Measurements from ENCODE around the gene KRTAP3-1. TPM values are rescaled to one million over a fixed set of nuclear protein-coding genes. Genes with fewer than 3 reads are reported as not detected.
"Not testable (repeated sequence)": the region's sequence is repeated elsewhere in the genome, so short reads cannot be mapped to it uniquely, and the experiment has no call there.

Gene KRTAP3-1
- polyA plus RNA-seq, 1 donor = not detected

DNA sequence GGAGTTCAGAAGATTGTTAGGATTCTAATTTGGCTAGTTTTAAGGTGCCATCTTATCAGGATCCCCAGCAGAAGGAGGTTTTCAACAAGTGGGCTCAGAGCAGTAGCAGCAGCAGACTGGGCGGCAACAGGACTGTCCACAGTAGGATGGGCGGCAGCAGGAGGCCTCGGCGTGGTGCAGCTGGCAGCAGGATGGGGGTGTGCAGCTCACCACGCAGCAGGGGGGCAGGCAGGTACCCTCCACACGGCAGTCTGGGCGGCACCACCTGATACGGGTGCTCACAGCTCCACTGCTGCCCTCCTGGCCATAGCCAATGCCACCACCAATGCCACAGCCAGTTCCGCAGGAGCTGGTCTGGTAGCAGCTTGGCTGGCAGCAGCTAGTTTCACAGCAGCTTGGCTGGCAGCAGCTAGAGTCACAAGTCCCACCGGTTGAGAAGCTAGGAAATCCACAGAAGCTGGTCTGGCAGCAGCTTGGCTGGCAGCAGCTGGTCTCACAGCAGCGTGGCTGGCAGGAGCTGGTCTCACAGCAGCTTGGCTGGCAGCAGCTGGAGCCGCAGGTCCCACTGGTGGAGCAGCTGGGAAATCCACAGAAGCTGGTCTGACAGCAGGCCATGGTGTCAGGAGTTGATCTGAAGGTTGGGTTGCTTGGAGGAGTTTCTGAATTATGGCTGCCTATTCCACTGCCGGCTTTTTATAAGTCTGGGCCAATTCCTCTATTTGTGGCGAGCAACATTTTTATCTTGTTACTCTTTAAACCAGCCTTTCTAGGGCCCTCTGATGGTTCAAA lies 32.0 kb upstream of the KRTAP3-1 start, which contains the start of gene KRTAP1-1:
KRTAP1-1 (minus strand) TSS at position 668 of the 789 bp plus-strand sequence; CDS start at position 615, 53 bp downstream.
- H3K9me3 ChIP-seq (ENCODE audit: control insufficient read depth, low read depth, low read length); H3K36me3 ChIP-seq (ENCODE audit: control insufficient read depth, insufficient read depth, low read length); H3K4me1 ChIP-seq (ENCODE audit: control insufficient read depth, insufficient read depth, low read length); H3K4me3 ChIP-seq (ENCODE audit: low read length); DNase-seq; H3K27me3 ChIP-seq (ENCODE audit: control insufficient read depth, insufficient read depth, low read length); H3K27ac ChIP-seq (ENCODE audit: low read length): not testable (repeated sequence)
- no CpG with 5 or more reads among the region's 14 CpGs for WGBS (ENCODE audit: insufficient coverage, low lambda C conversion rate)

DNA sequence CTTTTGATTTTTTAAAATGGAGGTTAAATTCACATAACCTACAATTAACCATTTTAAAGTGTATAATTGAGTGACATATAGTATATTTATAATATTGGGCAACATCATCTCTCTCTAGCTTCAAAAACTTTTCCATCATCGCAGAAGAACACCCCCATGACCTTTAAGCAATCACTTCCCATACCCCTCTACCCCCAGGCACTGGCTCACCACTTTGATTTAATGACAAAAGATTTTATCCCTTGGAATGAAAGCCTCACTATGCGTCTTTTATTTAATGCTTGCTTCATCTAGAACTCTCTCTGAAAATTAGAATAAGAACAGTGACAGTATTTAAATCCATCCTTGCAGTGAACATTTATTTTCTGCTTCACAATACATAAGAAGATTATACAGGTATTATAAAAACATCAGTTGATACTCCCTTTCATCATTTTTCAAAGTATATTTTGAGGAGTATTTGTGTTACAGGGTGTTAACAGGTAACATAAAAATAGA lies 29.0 kb upstream of the KRTAP3-1 start:
- no peak for DNase-seq
- H3K4me1 ChIP-seq (ENCODE audit: control insufficient read depth, insufficient read depth, low read length) = no peaks in the 10 kb centered on the region
- H3K27ac ChIP-seq (ENCODE audit: low read length) = no peak overlapping the region
- peaks cover 3% of the 10 kb centered on the region for H3K27me3 ChIP-seq (ENCODE audit: control insufficient read depth, insufficient read depth, low read length)
- no CpG with 5 or more reads among the region's 2 CpGs for WGBS (ENCODE audit: insufficient coverage, low lambda C conversion rate)
- H3K36me3 ChIP-seq (ENCODE audit: control insufficient read depth, insufficient read depth, low read length) = no peaks in the 10 kb centered on the region
- no peaks in the 10 kb centered on the region for H3K9me3 ChIP-seq (ENCODE audit: control insufficient read depth, low read depth, low read length)
- H3K4me3 ChIP-seq (ENCODE audit: low read length) = no peak overlapping the region

DNA sequence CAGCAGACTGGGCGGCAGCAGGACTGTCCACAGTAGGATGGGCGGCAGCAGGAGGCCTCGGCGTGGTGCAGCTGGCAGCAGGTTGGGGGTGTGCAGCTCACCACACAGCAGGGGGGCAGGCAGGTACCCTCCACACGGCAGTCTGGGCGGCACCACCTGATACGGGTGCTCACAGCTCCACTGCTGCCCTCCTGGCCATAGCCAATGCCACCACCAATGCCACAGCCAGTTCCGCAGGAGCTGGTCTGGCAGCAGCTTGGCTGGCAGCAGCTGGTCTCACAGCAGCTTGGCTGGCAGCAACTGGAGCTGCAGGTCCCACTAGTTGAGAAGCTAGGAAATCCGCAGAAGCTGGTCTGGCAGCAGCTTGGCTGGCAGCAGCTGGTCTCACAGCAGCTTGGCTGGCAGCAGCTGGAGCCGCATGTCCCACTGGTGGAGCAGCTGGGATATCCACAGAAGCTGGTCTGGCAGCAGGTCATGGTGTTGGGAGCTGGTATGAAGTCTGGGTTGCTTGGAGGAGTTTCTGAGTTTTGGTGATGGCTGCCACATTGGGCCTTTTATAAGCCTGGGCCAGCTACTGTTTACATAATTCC lies 25.5 kb upstream of the KRTAP3-1 start, which contains the start of gene KRTAP1-3:
KRTAP1-3 (minus strand) TSS at position 529 of the 590 bp plus-strand sequence; CDS start at position 476, 53 bp downstream.
- no CpG with 5 or more reads among the region's 10 CpGs for WGBS (ENCODE audit: insufficient coverage, low lambda C conversion rate)
- H3K27ac ChIP-seq (ENCODE audit: low read length); DNase-seq; H3K4me3 ChIP-seq (ENCODE audit: low read length); H3K27me3 ChIP-seq (ENCODE audit: control insufficient read depth, insufficient read depth, low read length); H3K9me3 ChIP-seq (ENCODE audit: control insufficient read depth, low read depth, low read length); H3K36me3 ChIP-seq (ENCODE audit: control insufficient read depth, insufficient read depth, low read length); H3K4me1 ChIP-seq (ENCODE audit: control insufficient read depth, insufficient read depth, low read length): not testable (repeated sequence)

DNA sequence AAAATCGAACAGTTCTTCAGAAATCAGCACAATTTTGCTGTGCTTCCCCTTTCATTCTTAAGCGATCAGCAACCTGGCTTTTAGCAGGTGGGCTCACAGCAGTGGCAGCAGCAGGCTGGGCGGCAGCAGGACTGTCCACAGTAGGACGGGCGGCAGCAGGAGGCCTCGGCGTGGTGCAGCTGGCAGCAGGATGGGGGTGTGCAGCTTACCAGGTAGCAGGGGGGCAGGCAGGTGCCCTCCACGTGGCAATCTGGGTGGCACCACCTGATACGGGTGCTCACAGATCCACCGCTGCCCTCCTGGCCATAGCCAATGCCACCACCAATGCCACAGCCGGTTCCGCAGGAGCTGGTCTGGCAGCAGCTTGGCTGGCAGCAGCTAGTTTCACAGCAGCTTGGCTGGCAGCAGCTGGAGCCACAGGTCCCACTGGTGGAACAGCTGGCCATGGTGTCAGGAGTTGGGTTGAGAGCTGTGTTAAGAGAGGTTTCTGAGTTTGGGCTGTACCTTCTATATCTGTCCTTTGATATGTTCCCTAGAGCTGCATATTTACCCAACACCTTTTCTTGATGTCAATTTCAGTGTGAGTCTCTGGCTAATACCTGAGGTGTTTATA lies 20.8 kb upstream of the KRTAP3-1 start, which contains the start of gene KRTAP1-4:
KRTAP1-4 (minus strand) TSS at position 563 of the 613 bp plus-strand sequence; CDS start at position 446, 117 bp downstream.
- WGBS (ENCODE audit: insufficient coverage, low lambda C conversion rate) = no CpG with 5 or more reads among the region's 12 CpGs
- H3K27ac ChIP-seq (ENCODE audit: low read length) = no peak within 1 kb of the TSS

DNA sequence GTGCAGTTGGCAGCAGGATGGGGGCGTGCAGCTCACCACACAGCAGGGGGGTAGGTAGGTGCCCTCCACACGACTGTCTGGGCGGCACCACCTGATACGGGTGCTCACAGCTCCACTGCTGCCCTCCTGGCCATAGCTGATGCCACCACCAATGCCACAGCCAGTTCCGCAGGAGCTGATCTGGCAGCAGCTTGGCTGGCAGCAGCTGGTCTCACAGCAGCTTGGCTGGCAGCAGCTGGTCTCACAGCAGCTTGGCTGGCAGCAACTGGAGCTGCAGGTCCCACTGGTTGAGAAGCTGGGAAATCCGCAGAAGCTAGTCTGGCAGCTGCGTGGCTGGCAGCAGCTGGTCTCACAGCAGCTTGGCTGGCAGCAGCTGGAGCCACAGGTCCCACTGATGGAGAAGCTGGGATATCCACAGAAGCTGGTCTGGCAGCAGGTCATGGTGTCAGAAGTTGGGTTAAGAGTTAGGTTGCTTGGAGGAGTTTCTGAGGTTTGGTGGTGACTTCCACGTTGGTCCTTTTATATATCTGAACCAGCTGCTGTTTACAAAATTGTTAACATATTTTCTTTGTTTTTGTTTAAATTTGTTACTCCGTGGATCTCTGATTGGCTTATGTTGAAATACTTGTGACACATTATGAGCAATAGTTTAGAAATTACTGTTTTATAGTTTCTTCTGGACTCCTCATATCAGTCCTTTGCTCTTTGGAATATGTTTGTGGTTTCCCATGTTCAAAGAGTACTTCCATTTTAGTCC lies 18.0 kb upstream of the KRTAP3-1 start, which contains the start of gene KRTAP1-5:
KRTAP1-5 (minus strand) TSS at position 494 of the 757 bp plus-strand sequence; CDS start at position 441, 53 bp downstream.
- Histone ChIP-seq H3K9me3 (ENCODE audit: control insufficient read depth, low read depth, low read length) (no peaks in the 10 kb centered on the region), H3K4me1 (ENCODE audit: control insufficient read depth, insufficient read depth, low read length) (no peaks in the 10 kb centered on the region), H3K36me3 (ENCODE audit: control insufficient read depth, insufficient read depth, low read length) (no peaks in the 10 kb centered on the region), H3K27ac (ENCODE audit: low read length) (no peak within 1 kb of the TSS), H3K4me3 (ENCODE audit: low read length) (no peak within 1 kb of the TSS), H3K27me3 (ENCODE audit: control insufficient read depth, insufficient read depth, low read length) (no peaks in the 10 kb centered on the region)
- DNase-seq = no peak
- WGBS (ENCODE audit: insufficient coverage, low lambda C conversion rate) = 64% methylated on average over 2 of the region's 9 CpGs

More for the DNA sequence above, 20.8 kb upstream of the KRTAP3-1 start, which contains the start of gene KRTAP1-4:
- Histone ChIP-seq H3K4me3 (ENCODE audit: low read length) (no peak within 1 kb of the TSS), H3K9me3 (ENCODE audit: control insufficient read depth, low read depth, low read length) (no peaks in the 10 kb centered on the region), H3K4me1 (ENCODE audit: control insufficient read depth, insufficient read depth, low read length) (no peaks in the 10 kb centered on the region), H3K36me3 (ENCODE audit: control insufficient read depth, insufficient read depth, low read length) (no peaks in the 10 kb centered on the region), H3K27me3 (ENCODE audit: control insufficient read depth, insufficient read depth, low read length) (no peaks in the 10 kb centered on the region)
- DNase-seq = no peak

DNA sequence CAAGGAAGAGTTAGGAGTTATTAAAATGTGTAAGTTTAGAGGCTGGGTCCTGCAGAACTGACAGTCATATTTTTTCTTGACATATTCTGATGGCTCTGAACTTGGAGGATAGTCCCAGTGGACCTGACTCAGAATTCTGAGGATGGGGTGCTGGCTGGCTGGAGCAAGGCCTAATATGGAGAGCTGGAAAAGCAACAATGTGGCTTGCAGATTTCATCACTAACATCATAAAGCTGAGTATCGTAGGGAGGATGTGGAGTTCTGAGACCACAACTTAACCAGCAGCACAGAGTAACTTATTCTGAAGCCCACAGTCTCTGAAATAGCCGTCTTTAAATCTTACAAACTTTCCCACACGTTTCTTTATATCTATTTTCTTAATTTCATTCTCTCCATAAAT lies 15.8 kb upstream of the KRTAP3-1 start:
- no peak for DNase-seq
- WGBS (ENCODE audit: insufficient coverage, low lambda C conversion rate) = no CpG with 5 or more reads among the region's 3 CpGs

DNA sequence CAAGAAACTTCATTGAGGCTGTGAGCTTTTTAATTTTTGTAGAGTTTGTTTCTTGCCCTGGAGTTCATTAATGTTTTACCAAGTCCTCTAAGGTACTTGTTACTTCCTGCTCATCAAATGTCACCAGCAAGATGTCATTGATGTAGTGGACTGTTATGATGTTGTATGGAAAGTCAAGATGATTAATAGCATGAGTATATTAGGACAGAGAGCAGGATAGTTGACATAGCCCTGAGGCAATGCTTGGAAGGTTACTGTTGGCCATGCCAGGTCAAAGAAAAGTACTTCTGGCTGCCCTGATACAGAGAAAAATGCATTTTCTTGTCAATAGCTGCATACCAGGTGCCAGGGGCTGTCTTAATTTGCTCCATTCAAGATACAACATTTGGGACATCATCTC lies 11.4 kb upstream of the KRTAP3-1 start:
- H3K4me3 ChIP-seq (ENCODE audit: low read length) = no peak overlapping the region
- no peaks in the 10 kb centered on the region for H3K27me3 ChIP-seq (ENCODE audit: control insufficient read depth, insufficient read depth, low read length)
- H3K27ac ChIP-seq (ENCODE audit: low read length) = no peak overlapping the region
- no peaks in the 10 kb centered on the region for H3K36me3 ChIP-seq (ENCODE audit: control insufficient read depth, insufficient read depth, low read length)
- no peaks in the 10 kb centered on the region for H3K9me3 ChIP-seq (ENCODE audit: control insufficient read depth, low read depth, low read length)
- no peaks in the 10 kb centered on the region for H3K4me1 ChIP-seq (ENCODE audit: control insufficient read depth, insufficient read depth, low read length)
- DNase-seq = no peak

More for the DNA sequence above, 15.8 kb upstream of the KRTAP3-1 start:
- no peak overlapping the region for H3K4me3 ChIP-seq (ENCODE audit: low read length)
- no peak overlapping the region for H3K27ac ChIP-seq (ENCODE audit: low read length)
- no peaks in the 10 kb centered on the region for H3K9me3 ChIP-seq (ENCODE audit: control insufficient read depth, low read depth, low read length)
- H3K4me1 ChIP-seq (ENCODE audit: control insufficient read depth, insufficient read depth, low read length) = no peaks in the 10 kb centered on the region
- no peaks in the 10 kb centered on the region for H3K27me3 ChIP-seq (ENCODE audit: control insufficient read depth, insufficient read depth, low read length)
- no peaks in the 10 kb centered on the region for H3K36me3 ChIP-seq (ENCODE audit: control insufficient read depth, insufficient read depth, low read length)

DNA sequence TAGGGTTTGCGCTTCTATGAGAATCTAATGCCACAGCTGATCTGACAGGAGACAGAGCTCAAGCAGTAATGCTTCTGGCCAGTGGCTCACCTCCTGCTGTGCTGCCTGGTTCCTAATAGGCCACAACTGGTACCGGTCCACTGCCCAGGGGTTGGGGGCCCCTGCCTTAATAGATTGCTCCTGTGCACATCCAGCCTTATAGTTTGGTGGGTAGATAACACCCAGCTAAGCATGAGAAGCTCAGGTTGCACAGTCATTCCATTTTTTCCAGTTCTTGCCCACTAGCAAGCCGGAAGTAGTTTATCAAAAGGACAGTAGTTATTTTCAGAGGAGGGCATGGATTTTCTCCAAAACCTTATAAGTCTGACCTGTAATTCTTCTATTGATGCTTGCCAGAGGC lies 10.5 kb upstream of the KRTAP3-1 start:
- Histone ChIP-seq H3K36me3 (ENCODE audit: control insufficient read depth, insufficient read depth, low read length) (no peaks in the 10 kb centered on the region), H3K27me3 (ENCODE audit: control insufficient read depth, insufficient read depth, low read length) (no peaks in the 10 kb centered on the region), H3K9me3 (ENCODE audit: control insufficient read depth, low read depth, low read length) (no peaks in the 10 kb centered on the region), H3K27ac (ENCODE audit: low read length) (no peak overlapping the region), H3K4me1 (ENCODE audit: control insufficient read depth, insufficient read depth, low read length) (no peaks in the 10 kb centered on the region), H3K4me3 (ENCODE audit: low read length) (no peak overlapping the region)
- WGBS (ENCODE audit: insufficient coverage, low lambda C conversion rate) = no CpG with 5 or more reads among the region's 3 CpGs
- no peak for DNase-seq

DNA sequence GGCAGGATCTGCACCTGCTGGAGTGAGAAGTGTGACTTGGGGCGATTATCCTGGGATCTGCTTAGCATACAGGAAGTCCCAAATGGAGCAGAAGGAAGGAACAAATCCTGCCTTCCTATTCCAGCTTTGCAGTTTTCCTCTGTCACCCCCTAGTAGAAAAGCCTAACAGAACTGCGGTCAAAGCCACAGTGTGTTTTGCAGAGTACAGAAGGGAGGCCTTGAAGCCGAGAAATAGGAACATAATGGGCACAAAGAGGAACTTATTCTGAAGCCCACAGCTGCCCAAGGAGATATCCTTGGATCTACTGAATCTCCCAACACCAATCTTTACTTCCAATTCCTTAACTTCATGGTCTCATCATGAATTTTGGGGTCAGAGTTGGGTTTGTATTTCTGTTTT lies 9.6 kb upstream of the KRTAP3-1 start:
- Histone ChIP-seq H3K9me3 (ENCODE audit: control insufficient read depth, low read depth, low read length) (no peaks in the 10 kb centered on the region), H3K36me3 (ENCODE audit: control insufficient read depth, insufficient read depth, low read length) (no peaks in the 10 kb centered on the region), H3K4me1 (ENCODE audit: control insufficient read depth, insufficient read depth, low read length) (no peaks in the 10 kb centered on the region), H3K27ac (ENCODE audit: low read length) (no peak overlapping the region), H3K27me3 (ENCODE audit: control insufficient read depth, insufficient read depth, low read length) (no peaks in the 10 kb centered on the region), H3K4me3 (ENCODE audit: low read length) (no peak overlapping the region)
- no CpG with 5 or more reads among the region's 3 CpGs for WGBS (ENCODE audit: insufficient coverage, low lambda C conversion rate)
- no peak for DNase-seq
